Measurements from ENCODE around the gene PTPRN2.

DNA sequence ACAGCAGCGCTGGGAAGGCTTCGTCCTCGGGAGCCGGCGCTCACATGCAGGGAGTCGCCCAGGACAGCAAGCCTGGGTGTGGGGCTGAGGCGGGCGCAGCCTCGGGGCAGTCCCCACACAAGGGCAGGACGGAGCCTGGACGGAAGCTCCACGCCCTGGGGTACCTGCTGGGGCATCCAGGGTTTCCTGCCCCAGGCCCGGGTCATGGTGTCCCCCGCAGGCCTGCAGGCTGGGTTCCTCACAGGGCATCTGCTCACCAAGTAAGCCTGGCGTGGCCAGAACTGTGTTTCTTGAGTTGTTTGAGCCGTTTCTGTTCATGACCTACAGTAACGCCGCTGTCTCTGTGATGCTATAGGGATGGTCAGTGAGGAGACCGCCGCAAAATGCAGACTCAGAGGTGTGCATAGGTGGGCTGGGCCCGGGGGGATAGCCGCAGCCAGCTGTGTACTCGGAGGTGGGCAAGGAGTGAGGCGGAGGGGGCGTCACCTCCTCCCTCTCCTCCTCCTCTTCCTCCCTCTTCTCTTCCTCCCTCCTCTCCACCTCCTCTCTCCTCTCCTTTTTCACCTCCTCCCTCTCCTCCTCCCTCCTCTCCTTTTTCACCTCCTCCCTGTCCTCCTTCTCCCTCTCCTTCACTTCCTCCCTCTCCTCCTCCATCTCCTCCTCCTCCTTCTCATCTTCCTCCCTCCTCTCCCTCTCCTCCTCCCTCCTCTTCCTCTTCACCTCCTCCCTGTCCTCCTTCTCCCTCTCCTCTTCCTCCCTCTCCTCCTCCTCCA is 811.9 kb downstream of the PTPRN2 start:
- TF ChIP-seq FOS (IDR thresholded peaks at IDR 0.05; ENCODE audit: borderline replicate concordance, insufficient read depth, low read length), result no peak
- TF ChIP-seq, protein P1, sequence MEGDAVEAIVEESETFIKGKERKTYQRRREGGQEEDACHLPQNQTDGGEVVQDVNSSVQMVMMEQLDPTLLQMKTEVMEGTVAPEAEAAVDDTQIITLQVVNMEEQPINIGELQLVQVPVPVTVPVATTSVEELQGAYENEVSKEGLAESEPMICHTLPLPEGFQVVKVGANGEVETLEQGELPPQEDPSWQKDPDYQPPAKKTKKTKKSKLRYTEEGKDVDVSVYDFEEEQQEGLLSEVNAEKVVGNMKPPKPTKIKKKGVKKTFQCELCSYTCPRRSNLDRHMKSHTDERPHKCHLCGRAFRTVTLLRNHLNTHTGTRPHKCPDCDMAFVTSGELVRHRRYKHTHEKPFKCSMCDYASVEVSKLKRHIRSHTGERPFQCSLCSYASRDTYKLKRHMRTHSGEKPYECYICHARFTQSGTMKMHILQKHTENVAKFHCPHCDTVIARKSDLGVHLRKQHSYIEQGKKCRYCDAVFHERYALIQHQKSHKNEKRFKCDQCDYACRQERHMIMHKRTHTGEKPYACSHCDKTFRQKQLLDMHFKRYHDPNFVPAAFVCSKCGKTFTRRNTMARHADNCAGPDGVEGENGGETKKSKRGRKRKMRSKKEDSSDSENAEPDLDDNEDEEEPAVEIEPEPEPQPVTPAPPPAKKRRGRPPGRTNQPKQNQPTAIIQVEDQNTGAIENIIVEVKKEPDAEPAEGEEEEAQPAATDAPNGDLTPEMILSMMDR (IDR thresholded peaks at IDR 0.05; ENCODE audit: extremely low read depth in 1 of 2, insufficient read depth in 1 of 2, low read depth in 1 of 2, low read length in 2 of 2), result no peak
- TF ChIP-seq MYC (IDR thresholded peaks at IDR 0.05; ENCODE audit: low read depth, low read length), result no peak
- TF ChIP-seq POLR2A (IDR thresholded peaks at IDR 0.05; ENCODE audit: low read depth, low read length), result no peak

Measured in endothelial cell of umbilical vein (primary cell).